GM18909 (cell line): Measurements from ENCODE around the gene TRIM62.
A peak's percentile ranks its signal among the peaks of the same experiment; 100 is the strongest.

Experiments used
- ATAC-seq: cut with Tn5 transposase; IDR thresholded peaks from one replicate; pipeline ENCODE4 v1.9.1; 2021; ENCODE audit warnings: mild to moderate bottlenecking; ENCODE audit not compliant: unreplicated experiment, poor library complexity

The TRIM62 gene

GRCh38 chr1:33181921-33182341 lies at the start of gene TRIM62:
Gene TRIM62, minus strand, starts transcription at chr1:33182043. Its CDS starts 611 bp downstream, at chr1:33181432.
- ATAC-seq: peak; percentile 46

DNA sequence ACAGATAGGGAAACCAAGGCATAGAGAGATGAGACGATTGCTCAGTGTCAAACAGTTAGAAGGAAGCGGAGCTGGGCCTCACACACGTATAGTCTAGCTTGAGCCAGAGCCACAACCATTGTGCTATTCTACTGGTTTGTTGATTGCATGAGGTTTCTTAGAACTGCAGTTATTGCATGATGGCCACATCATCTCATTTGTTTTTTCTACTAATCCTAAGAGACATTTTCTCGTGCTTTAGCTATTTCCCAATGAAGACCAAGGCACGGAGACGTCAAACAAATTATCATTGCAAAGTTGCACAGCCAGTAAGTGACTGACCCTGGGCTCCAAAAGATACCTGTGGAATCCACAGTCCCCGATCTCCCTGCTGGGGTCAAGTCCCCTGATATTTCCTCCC lies 49.3 kb upstream of the TRIM62 start:
- ATAC-seq: no peak

- ATAC-seq: no peak
Observed at GRCh38 chr1:33228935-33229487, 47.2 kb upstream of the TRIM62 start.

DNA sequence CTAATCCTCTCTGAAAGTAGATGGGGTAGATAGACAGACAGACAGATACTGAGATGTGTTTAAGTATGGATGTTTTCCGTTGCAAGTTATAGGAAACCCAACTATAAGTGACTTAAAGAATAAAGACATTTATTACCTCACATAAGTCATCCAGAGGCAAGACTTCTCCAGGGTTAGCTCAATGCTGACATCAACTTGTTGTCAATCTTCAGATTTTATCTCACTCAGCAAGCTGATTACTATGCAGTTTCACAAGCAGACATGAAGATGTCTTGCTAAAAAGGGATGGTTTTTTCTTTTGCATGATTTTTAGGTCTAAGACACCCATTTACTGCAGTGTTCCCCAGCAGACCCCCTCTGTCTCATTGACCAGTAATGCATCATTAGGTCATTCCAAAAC lies 43.7 kb upstream of the TRIM62 start:
- ATAC-seq: no peak

DNA sequence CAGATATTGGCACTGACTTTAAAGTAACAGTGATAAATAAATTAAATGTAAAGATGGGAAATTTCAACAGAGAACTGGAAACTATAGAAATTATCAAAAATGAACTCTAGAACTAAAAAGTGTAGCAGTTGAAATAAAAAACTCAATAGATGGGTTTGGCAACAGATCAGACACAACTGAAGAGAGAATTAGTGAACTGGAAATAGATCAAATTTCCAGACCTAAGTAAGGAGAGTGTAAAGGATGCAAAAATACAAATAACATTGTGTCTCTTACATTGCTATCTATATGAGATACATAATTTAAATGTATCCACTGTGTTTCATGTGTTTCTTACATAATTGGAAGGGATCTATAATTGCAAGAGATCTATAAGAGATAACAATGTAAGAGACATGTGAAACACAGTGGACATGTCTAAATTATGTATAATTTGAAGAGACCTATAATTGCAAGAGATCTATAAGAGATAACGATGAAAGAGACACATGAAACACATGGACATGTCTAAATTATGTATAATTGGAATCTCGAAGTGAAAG lies 42.4 kb upstream of the TRIM62 start:
- ATAC-seq: no peak

DNA sequence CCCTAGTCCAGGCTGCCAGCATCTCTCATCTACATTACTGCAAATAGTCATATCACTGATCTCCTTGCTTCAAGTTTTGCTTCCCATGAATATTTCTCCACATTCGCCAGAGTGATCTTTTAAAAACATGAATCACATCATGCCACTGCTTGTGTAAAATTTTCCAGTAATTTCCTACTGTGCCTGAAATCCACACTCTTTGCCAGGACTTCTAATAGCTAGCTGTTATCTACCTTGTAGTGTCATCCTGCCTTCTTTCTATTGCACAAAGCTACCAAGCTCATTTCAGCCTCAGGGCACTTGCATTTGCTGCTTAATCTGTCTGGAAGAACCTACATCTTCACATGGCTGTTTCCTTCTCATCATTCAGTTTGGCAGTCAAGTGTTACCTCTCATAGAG lies 40.5 kb upstream of the TRIM62 start:
- no peak for ATAC-seq

DNA sequence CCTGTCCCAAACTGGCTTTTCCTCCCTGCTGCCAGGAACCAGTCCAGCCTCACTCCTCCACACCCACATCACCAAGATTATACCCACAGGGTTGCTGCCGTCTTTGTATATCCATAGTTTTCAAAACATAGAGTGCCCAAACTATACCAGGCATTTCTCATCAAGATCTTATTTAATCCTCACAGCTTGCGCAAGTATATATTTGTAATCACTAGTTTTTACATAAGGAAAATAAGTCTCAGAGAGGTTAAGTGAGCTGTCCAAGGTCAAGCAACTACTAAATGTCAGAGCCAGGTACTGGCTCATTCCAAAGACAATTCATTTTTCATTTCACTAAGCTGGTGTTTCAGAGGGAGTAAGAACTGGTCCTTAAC lies 39.5 kb upstream of the TRIM62 start:
- no peak for ATAC-seq

GRCh38 chr1:33220676-33221384 lies 39.0 kb upstream of the TRIM62 start:
- ATAC-seq: no peak

- no peak for ATAC-seq
Observed at GRCh38 chr1:33219886-33220661, 38.2 kb upstream of the TRIM62 start.

GRCh38 chr1:33211972-33212371 lies 30.1 kb upstream of the TRIM62 start:
- ATAC-seq: no peak

DNA sequence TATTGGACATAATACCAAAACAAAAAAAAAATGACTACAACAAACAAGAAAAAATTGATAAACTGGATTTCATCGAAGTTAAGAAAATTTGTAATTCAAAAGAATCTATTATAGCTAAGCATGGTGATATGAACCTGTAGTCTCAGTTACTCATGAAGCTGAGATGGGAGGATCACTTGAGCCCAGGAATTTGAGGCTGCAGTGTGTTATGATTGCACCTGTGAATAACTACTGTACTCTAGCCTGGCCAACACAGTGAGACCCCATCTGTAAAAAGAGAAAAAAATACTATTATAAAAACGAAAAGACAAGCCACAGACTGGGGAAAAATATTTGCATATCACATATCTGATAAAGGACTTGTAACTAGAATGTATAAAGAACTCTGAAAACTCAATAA lies 24.5 kb upstream of the TRIM62 start:
- no peak for ATAC-seq

DNA sequence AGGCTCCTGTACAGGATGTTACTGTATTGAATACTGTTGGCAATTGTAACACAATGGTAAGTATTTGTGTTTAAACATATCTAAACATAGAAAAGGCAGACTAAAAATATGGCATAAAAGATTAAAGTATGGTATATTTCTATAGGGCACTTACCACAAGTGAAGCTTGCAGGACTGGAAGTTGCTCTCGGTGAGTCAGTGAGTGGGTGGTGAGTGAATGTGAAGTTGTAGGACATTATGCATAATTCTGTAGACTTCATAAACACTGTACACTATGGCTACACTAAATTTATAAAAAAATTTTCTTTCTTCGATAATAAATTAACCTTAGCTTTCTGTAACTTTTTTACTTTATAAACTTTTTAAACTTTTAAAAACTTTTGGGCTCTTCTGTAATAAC lies 13.7 kb upstream of the TRIM62 start:
- ATAC-seq: no peak

- no peak for ATAC-seq
Observed at GRCh38 chr1:33191731-33192275, 10.0 kb upstream of the TRIM62 start.

DNA sequence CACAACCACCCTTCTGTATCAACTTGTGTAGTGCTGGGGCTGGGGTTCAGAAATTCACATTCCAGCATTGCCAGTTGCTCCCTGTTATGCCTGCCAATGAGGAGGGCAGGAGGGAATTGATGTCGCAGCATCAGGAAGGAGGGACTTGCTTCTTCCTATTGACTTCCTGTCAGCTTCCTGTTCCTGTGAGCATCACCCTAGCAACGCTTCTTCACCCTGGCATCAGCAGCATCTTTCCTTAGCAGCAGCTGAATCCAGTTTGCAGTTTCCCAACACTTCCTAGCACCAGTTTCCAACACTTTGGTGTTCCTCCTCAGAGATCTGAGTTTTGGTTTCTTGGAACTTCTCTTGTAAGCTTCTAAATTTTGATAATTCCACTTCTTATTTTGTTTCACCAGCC lies 8.9 kb upstream of the TRIM62 start:
- no peak for ATAC-seq

GRCh38 chr1:33188572-33189275 lies 6.9 kb upstream of the TRIM62 start:
- no peak for ATAC-seq

DNA sequence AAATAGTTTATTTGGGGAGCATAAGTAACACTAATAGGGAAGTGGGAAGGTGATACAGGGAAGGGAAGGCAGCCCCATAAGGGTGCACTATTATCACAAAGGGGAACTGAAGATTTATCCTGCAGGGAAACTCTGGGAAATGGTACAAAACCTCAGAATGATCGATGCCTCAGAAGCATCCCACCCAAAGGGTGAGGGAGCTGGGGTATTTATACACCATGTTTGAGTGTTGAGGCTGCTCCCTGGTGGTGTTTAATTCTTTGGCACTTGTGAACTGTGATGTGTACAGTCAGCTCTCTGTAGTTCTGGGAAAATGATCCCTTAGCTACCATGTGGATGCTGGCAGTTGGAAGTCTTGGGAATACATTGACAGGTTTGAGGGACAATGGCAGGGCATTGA lies 5.1 kb upstream of the TRIM62 start:
- ATAC-seq: no peak

- no peak for ATAC-seq
Observed at GRCh38 chr1:33185541-33185940, 3.7 kb upstream of the TRIM62 start.

GRCh38 chr1:33183306-33183705 lies 1.5 kb upstream of the TRIM62 start:
- ATAC-seq: no peak

- ATAC-seq: no peak
Observed at GRCh38 chr1:33182896-33183295, 1.1 kb upstream of the TRIM62 start.

DNA sequence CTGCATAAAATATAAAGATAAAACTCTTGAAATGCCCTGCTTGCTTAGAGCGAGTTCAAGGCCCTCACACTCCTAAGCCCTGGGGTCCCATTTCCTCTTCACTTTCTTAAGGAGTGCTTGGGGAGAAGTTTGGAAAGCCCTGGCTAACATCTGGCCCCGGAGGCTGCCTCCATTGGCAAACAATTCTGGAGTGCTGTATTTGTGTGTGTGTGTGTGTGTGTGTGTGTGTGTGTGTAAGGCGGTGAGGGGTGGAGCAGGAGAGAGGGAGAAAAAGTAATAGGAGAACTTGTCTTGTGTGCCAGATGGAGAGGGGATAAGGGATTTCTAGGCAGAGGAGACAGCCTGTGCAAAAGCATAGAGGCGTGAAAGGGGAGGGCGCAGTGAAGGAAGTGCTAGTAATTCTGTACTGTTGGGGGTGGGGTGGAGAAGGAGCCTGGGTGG lies 578 bp upstream of the TRIM62 start:
- ATAC-seq: no peak
